ENCODE results near the gene VAT1L.

Gene VAT1L

GRCh38 chr16:77868478-77868877, 80.1 kb downstream of the VAT1L start:
- DNase-seq (ENCODE audit: low read depth in 3 of 3, low spot score in 1 of 3) = no peak

- no peak for DNase-seq (ENCODE audit: low read depth in 3 of 3, low spot score in 1 of 3)
Measured at GRCh38 chr16:77869997-77870813, 81.8 kb downstream of the VAT1L start.

GRCh38 chr16:77871932-77872331, 83.6 kb downstream of the VAT1L start:
- DNase-seq (ENCODE audit: low read depth in 3 of 3, low spot score in 1 of 3) = no peak

- no peak for DNase-seq (ENCODE audit: low read depth in 3 of 3, low spot score in 1 of 3)
Measured at GRCh38 chr16:77873066-77873465, 84.7 kb downstream of the VAT1L start.

GRCh38 chr16:77874347-77874746, 86.0 kb downstream of the VAT1L start:
- no peak for DNase-seq (ENCODE audit: low read depth in 3 of 3, low spot score in 1 of 3)

GRCh38 chr16:77876776-77877175, 88.4 kb downstream of the VAT1L start:
- no peak for DNase-seq (ENCODE audit: low read depth in 3 of 3, low spot score in 1 of 3)

GRCh38 chr16:77877712-77878347, 89.5 kb downstream of the VAT1L start:
- no peak for DNase-seq (ENCODE audit: low read depth in 3 of 3, low spot score in 1 of 3)

- no peak for DNase-seq (ENCODE audit: low read depth in 3 of 3, low spot score in 1 of 3)
Measured at GRCh38 chr16:77881355-77882030, 93.1 kb downstream of the VAT1L start.

GRCh38 chr16:77882358-77882757, 94.0 kb downstream of the VAT1L start:
- no peak for DNase-seq (ENCODE audit: low read depth in 3 of 3, low spot score in 1 of 3)

- DNase-seq (ENCODE audit: low read depth in 3 of 3, low spot score in 1 of 3) = no peak
Measured at GRCh38 chr16:77885571-77886295, 97.4 kb downstream of the VAT1L start.

GRCh38 chr16:77888871-77889270, 100.5 kb downstream of the VAT1L start:
- no peak for DNase-seq (ENCODE audit: low read depth in 3 of 3, low spot score in 1 of 3)

GRCh38 chr16:77890075-77890474, 101.7 kb downstream of the VAT1L start:
- DNase-seq (ENCODE audit: low read depth in 3 of 3, low spot score in 1 of 3) = no peak

GRCh38 chr16:77894162-77894561, 105.8 kb downstream of the VAT1L start:
- DNase-seq (ENCODE audit: low read depth in 3 of 3, low spot score in 1 of 3) = no peak

- DNase-seq (ENCODE audit: low read depth in 3 of 3, low spot score in 1 of 3) = no peak
Measured at GRCh38 chr16:77895962-77896361, 107.6 kb downstream of the VAT1L start.

- no peak for DNase-seq (ENCODE audit: low read depth in 3 of 3, low spot score in 1 of 3)
Measured at GRCh38 chr16:77896415-77897128, 108.2 kb downstream of the VAT1L start.

GRCh38 chr16:77897129-77897437, 108.7 kb downstream of the VAT1L start:
- DNase-seq (ENCODE audit: low read depth in 3 of 3, low spot score in 1 of 3) = no peak

GRCh38 chr16:77897831-77898605, 109.7 kb downstream of the VAT1L start:
- no peak for DNase-seq (ENCODE audit: low read depth in 3 of 3, low spot score in 1 of 3)

- DNase-seq (ENCODE audit: low read depth in 3 of 3, low spot score in 1 of 3) = no peak
Measured at GRCh38 chr16:77898671-77899211, 110.4 kb downstream of the VAT1L start.

GRCh38 chr16:77899416-77899815, 111.1 kb downstream of the VAT1L start:
- DNase-seq (ENCODE audit: low read depth in 3 of 3, low spot score in 1 of 3) = no peak

GRCh38 chr16:77905374-77905920, 117.1 kb downstream of the VAT1L start:
- no peak for DNase-seq (ENCODE audit: low read depth in 3 of 3, low spot score in 1 of 3)
